Measurements from ENCODE around the gene BEGAIN.

BEGAIN gene

GRCh38 chr14:100581228-100582145 is 5.7 kb downstream of the BEGAIN start:
- H3K36me3 ChIP-seq: no peaks in the 10 kb centered on the region

GRCh38 chr14:100580316-100581227 is 6.6 kb downstream of the BEGAIN start:
- Histone ChIP-seq H3K27ac (no peak overlapping the region), H3K36me3 (no peaks in the 10 kb centered on the region), H3K9me3 (no peaks in the 10 kb centered on the region), H3K4me1 (ENCODE audit: control insufficient read depth in 1 of 2, insufficient read depth in 1 of 2, low read depth in 1 of 2, low read length in 1 of 2) (no peaks in the 10 kb centered on the region), H3K4me3 (ENCODE audit: low read depth in 1 of 2, low read length in 1 of 2) (no peak overlapping the region), H3K27me3 (peaks cover 35% of the 10 kb centered on the region)
- TF ChIP-seq CTCF (IDR thresholded peaks at IDR 0.05): no peak

More at GRCh38 chr14:100581228-100582145, 5.7 kb downstream of the BEGAIN start:
- Histone ChIP-seq H3K27ac (no peak overlapping the region), H3K4me3 (ENCODE audit: low read depth in 1 of 2, low read length in 1 of 2) (no peak overlapping the region), H3K27me3 (peaks cover 38% of the 10 kb centered on the region), H3K4me1 (ENCODE audit: control insufficient read depth in 1 of 2, insufficient read depth in 1 of 2, low read depth in 1 of 2, low read length in 1 of 2) (peaks cover 3% of the 10 kb centered on the region in 2 experiments), H3K9me3 (no peaks in the 10 kb centered on the region)
- TF ChIP-seq CTCF (IDR thresholded peaks at IDR 0.05): no peak

- Histone ChIP-seq H3K36me3 (no peaks in the 10 kb centered on the region), H3K27ac (no peak overlapping the region), H3K27me3 (peaks cover 23% of the 10 kb centered on the region), H3K4me3 (ENCODE audit: low read depth in 1 of 2, low read length in 1 of 2) (no peak overlapping the region), H3K9me3 (no peaks in the 10 kb centered on the region), H3K4me1 (ENCODE audit: control insufficient read depth in 1 of 2, insufficient read depth in 1 of 2, low read depth in 1 of 2, low read length in 1 of 2) (no peaks in the 10 kb centered on the region)
- no peak for TF ChIP-seq CTCF (IDR thresholded peaks at IDR 0.05)
These were observed 8.7 kb downstream of the BEGAIN start for GRCh38 chr14:100578552-100578951.

- Histone ChIP-seq H3K9me3 (no peaks in the 10 kb centered on the region), H3K4me1 (ENCODE audit: control insufficient read depth in 1 of 2, insufficient read depth in 1 of 2, low read depth in 1 of 2, low read length in 1 of 2) (no peaks in the 10 kb centered on the region), H3K36me3 (no peaks in the 10 kb centered on the region), H3K27ac (no peak overlapping the region), H3K4me3 (ENCODE audit: low read depth in 1 of 2, low read length in 1 of 2) (no peak overlapping the region), H3K27me3 (peaks cover 25% of the 10 kb centered on the region)
- TF ChIP-seq CTCF (IDR thresholded peaks at IDR 0.05): no peak
These were observed 9.2 kb downstream of the BEGAIN start for GRCh38 chr14:100577986-100578431.

GRCh38 chr14:100577321-100577985 is 9.8 kb downstream of the BEGAIN start:
- H3K4me1 ChIP-seq (ENCODE audit: control insufficient read depth in 1 of 2, insufficient read depth in 1 of 2, low read depth in 1 of 2, low read length in 1 of 2): no peaks in the 10 kb centered on the region
- H3K27me3 ChIP-seq: peaks cover 25% of the 10 kb centered on the region
- H3K27ac ChIP-seq: no peak overlapping the region
- no peaks in the 10 kb centered on the region for H3K9me3 ChIP-seq
- no peaks in the 10 kb centered on the region for H3K36me3 ChIP-seq
- no peak overlapping the region for H3K4me3 ChIP-seq (ENCODE audit: low read depth in 1 of 2, low read length in 1 of 2)
- TF ChIP-seq CTCF (IDR thresholded peaks at IDR 0.05): no peak

All from neutrophil (primary cell).